ENCODE measurements around the gene CREG2.

The CREG2 gene

DNA sequence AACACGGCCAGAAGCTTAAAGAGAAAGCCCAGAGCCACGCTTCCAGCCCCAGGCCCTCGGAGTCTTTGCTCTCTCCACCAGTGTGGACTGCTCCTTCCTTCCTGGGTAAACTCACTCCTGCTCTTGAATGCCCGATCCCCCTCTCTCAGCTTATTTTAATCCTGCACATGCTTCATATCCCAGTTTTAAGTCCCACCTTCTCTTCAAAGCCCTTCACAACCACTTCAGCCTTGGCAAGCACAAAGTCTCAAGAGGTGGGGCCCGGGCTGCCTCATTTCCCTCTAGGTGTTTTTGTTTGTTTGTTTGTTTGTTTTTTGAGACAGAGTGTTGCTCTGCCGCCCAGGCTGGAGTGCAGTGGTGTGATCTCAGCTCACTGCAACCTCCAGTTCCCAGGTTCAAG, 21.6 kb upstream of the CREG2 start:
- FAIRE-seq, result no peak

DNA sequence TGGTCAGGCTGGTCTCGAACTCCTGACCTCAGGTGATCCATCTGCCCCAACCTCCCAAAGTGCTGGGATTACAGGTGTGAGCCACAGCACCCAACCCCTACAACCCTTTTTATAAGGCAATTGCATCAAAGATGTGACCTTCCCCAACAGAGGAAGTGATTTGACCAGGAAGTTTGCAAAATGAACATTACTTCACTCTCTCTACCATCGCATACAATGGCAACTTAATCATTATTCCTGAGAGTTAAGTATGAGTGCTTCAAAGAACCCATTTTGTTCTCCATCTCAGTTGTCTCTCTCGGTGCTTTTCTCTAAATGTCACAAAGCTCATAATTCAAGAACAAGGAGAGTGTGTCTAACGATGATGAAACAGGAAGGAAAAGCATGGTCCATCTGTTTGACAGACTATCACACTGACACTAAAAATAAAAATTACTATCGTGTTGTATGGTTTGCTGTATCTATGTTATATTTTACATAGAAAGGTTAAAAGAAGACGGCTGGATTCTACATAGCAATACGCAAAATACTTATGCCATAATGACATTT, 18.1 kb upstream of the CREG2 start:
- no peak for FAIRE-seq

DNA sequence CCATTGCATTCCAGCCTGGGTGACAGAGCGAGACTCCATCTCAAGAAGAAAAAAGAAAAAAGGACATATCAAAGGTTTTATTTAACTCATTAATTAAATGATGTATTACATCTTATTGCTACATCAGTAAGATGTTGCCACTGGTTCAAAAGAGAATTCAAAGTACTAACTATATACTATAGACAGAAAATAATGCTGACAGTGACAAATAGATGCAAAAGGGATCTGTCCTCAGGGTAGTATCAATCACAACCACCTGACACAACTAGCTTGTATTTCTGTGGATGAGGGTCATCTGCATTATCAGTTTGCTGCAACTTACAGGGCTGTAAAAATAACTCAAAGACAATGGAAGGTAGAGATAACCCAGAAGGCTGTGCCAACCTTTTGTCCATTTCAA, 16.4 kb upstream of the CREG2 start:
- FAIRE-seq, result no peak

DNA sequence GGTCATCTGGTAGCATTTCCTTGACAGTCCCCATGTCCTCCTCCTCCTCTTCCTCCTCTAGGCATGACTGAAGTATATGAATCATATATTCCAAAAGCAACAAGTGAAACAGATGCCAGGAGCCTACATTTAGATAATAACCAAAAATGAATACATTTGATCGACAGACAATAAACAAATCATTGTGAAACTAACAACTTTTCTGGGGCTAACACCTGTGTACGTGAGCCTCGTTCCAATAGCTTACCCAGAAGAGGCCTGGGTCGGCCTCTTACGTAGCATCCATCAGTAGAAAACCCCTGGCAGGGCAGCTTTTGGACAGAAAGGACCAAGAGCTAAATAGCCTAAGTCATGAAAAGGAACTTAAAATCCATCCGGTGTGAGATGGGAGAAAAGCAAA, 15.3 kb upstream of the CREG2 start:
- FAIRE-seq, result no peak

DNA sequence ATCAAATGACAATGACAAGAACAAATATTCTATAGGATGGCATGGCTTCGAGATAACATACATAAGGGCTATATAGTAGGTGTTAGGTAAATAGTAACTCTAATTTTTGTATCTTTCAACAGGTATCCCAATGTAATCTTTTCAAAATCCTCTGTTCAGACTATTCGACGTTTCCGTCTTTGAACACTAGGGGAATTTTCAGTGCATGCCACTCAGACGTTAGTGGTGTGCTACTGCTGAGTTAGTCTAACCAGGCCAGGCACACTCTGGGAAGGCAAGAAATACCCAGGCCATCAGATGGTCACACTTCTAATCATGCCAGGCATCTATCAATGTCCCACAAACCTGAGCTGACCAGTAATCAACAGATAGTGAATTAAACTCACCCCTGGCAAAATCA, 14.6 kb upstream of the CREG2 start:
- FAIRE-seq, result no peak

DNA sequence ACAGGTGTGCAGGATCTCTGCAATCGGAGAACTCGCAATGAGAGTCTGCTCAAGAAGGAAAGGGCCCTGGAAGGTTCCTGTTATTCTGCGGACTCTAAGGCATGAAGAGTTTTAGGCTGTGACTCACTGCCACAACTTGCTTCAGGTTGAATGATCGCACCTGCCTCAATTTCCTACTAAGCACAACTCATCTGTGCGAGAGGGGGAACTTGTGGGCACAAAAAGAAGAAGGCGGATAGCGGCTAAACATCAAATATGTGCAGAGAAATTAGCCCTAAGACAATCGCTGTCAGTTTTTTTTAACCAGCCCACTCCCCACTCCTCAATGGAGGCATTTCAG, 14.0 kb upstream of the CREG2 start:
- no peak for FAIRE-seq

DNA sequence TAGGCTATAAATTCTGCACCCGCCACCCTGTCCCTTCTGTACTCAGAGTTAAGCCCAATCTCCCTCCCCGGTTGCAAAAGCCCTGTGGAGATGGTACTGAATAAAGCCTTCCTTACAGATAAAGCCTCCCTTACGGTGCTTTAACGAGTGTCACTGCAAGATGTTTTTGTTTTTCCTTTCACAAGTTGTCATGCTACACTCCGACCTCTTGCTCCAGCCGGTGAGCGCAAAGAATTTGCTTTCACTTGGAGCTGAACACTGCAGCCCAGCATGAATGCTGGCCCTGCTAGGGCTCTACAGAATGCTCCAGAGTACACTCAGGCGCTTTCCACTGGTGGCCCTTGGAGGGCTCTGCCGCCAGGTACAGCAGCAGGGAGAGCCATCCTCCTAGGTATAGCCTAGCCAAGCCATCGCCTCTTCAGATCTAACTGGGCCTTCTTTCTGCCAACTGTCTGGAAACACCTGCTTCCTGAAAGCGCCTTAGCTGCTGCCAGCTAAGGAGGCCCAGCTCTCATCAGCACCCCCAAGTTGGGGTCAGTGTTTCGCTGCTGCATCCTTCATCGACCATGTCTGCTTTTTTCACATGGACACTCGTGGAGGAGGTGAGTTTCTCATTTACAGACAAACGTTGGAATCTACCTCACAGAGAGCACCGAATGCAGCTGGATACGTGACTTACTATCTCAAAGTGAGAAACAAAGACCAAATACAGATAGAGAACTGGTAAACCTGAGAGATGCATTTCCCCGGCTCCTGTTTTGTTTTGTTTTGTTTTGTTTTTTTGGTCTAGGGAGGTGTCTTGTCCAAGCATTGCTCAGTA, 13.4 kb upstream of the CREG2 start:
- no peak for FAIRE-seq

DNA sequence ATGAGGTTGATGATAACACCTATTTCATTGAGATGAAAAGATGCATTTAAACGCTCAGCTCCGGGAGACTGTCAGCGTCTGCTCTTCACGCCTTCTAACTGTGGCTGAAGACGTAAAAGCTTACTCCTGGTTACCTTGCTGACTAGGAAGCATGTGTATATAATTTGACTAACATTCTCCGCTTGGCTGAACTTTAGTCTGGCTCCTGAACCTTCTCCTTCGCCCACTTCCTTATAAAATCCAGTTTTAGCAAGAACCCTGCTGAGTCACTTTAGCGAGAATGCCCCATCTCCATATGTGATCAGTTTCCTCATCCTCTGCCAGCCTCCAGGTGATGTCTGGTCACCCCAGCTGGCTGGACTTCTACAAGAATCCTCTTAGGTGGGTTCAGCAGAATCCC, 12.7 kb upstream of the CREG2 start:
- no peak for FAIRE-seq

DNA sequence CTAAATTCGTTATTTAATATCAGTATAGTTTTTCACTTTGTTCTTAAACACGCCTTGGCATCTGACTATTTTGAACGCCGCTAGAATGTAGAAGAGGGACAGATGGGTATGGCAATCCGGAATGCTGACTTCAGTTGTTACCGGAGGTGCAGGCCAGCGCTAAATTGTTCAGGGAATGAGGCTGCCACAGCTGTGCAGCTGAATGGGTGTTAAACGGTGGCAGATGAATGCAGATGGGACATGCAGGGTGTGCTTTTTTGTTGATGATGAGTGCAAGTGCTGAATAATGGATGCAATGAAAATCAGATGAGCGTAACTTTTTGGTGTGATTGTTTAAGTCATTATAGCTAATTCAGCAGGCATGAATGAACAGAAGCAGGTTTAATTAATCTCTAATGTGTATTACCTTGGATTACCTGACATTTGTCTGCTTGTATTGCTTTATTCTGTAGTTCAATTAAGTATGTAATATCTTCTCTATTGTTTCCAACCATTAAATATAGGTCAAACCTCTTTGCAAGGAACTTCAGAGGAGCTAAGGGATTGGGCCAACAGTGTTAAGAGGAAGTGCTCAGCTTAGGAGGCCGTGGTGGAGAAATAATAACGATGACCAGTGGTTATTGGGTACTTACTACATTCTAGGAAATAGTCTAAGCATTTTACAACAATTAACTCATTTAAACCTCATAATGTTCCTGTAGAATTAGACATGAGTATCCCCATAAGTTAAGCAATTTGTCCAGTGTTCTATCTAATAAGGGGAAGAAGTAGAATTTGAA, 11.9 kb upstream of the CREG2 start:
- FAIRE-seq, result no peak

DNA sequence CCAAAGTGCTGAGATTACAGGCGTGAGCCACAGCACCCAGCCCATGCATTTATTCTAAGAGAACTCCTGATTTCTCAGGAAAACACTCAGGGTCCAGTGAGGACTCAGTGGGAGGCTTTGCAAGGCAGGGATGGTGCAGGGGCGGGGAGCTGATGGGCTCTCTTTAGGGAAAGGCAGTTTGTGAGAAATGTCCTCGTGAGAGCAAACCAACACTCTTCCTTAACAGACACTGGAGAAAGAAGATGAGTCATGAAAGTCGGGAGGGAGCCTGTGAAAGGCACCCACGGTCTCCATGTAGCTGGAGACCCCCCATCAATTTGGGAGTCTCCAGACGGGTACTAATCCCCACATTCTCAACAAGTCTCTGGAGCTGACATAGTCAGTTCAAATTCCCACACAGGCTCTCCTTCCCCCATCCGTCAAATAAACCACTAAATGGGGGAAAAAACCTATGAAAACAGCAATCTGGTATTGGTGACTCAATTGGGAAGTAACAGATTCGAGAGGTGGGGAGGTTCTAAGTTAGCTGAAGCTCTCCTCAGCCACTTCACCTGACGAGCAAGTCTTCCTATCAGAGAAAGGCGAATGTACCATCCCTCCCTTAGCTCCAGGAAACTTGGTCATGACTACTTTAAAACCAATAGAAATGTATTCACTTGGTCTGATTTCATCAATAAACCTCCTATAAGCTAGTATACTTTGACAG, 11.0 kb upstream of the CREG2 start:
- no peak for FAIRE-seq

DNA sequence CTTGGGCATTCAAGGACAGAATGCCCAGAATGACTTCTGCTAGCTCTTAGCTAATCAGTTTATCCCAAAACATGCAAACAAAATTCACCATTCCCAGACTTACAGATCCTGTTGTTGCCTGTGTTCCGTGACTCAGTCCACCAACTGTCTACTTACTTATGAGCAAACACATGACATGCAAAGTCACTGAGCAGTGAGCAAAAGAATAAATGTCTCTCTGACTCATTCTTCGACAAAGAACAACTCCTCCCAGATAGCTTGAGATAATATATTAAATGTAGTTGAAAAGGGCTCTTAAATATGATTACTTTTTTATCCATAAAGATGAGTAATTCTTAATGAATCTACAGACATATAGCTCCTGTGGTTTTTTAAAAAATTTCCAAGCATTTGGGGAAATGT, 9.0 kb upstream of the CREG2 start:
- FAIRE-seq, result no peak

DNA sequence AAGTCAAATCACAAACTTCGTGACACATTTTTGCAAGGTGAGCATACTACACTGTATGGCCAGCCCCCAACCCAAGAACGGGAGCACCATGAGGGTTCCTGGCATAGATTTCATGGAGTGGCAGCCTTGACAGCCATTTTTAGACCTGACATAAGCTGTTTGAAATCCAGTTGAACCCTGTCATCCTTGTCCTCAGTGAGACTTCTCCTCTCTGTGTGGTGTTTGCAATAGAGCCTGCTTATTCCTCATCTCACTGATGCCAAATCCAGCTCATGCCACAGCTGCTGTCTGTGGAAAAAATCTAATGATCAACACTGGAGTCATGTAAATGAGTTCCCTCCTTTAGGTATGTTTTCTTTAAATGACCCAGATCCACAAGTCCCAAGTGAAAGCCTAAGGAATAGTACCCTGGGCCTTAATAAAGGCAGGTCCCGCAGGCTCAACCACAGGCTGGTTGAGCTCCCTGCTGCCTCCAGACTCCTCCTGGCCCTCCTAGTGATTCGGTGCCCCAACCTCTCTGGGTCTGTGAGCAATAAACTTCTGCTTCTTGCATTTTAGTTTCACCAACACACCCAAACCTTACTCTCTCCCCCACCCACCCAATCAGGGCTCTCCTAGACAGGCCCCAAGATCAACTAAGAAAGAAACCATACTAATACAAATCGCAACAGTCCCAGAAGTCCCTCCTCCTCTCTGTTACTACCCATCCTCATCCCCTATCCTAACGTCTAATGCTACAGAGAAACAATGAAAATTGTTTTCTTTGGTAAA, 8.4 kb upstream of the CREG2 start:
- FAIRE-seq, result no peak

DNA sequence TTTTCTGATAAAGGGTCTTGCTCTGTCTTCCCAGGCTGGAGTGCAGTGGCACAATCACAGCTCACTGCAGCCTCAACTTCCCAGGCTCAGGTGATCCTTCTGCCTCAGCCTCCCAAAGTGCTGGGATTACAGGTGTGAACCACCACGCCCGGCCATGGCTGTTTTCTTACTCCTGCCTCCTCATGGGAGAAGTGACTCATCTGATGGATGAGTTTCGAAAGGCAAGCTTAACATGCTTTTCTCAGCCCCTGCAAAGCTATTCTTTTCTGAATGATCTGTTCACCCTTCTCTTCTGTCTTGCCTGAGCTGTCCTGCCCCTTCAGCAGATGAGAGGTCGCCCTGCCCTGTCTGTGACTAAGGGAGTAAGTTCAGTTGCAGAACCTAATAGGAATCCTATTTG, 929 bp upstream of the CREG2 start:
- no peak for FAIRE-seq

DNA sequence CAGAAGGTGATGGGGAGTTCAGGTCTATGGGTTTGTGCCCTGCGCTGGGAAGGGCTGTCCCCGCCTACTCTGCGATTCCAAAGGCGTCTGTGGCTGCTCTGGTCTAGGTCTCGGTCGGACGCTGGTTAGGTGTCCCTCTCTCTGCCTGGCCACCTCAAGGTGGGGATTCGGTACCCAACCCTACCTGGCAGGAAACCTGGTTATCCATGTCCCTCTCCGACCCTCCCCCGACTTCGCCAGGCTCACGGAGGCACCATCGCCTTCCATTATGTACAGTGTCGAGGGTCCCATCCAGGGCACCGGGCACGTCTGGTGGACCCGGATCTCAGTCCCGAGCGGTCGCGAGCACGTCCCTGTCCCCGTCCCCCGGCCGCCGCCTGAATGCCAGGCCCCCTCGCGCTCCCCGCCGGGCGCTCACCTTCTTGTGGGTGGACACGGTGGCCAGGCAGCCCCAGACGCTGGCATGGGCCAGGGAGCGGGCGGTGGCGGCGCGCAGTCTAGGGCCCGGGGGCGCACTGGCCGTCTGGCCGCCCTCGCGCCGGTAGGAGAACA, 628 bp downstream of the CREG2 start:
- FAIRE-seq, result no peak

DNA sequence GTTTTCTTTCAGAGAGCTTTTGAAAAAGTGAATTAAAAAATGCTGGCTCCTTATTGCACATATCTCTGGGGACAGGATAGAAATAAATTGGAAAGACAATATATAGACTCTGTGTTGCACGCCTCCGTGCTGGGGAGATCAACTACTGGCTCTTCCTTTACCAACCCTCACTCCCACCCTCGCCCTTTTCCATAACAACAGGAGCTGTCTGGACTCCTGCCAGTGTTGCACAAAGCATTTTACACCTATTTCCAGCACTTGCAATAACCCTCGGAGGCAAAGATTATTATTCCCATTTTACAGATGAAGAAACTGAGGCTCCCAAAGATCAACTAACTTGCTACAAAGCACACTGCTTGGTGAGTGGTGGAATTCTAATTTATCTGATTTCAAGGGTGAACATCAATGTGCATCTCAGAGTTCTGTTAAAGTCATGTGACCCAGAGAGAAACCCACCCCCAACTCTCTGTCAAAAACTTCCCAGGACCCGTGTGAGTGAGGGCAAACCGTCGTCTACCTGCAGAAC, 4.2 kb downstream of the CREG2 start:
- FAIRE-seq, result no peak

DNA sequence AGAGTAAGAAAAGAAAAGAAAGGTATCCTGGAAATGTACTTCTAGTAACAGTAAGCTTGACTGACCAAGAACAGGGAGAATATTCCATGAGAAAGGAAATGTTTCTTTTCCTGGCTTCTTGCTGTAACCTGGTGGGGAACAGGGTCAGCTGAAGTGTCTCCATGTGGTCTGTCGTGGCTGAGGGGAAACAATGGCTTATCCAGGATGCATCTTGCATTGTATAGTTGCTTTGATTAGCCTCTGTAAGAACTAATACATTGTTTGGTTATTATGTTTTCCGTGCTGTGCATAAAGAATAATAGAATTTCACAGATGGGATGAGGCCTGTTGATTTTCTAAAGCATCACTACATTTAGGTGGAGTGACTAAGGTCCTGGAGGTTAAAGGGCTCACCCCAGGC, 4.9 kb downstream of the CREG2 start:
- FAIRE-seq, result no peak

DNA sequence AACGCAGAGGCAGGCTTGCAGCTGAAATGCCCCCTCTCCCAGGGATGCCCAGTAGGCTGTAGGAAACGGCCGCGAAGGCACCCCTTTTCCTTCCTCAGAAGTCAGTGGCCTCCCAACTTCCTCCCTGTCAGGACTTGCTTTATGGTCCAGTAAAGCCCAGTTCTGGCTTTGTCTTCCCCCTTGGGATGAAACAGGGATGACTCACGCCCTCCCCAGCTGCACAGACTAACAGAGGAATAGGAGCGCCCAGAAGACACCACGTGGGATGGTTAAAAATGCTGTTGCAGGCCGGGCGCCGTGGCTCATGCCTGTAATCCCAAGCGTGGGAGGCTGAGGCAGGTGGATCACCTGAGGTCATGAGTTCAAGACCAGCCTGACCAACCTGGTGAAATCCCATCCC, 6.9 kb downstream of the CREG2 start:
- no peak for FAIRE-seq

DNA sequence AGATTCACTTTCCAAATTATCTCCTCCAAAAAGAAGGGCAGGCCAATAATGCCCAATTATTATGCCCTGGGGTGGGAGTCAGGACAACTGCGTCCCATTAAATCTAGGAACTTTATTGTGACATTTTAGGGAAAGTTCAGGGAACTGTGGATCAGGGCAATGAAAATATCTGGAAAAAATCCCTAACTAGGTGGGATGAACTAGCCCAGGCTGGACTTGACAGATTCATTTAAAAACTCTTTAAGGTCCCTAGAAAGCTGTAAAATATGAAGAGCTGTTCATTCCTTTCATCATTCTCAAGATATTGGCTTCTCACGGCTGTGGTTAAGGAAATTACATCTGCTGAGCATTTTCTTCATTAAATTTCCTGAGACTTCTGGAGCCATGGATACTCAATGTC, 8.2 kb downstream of the CREG2 start:
- FAIRE-seq, result no peak

DNA sequence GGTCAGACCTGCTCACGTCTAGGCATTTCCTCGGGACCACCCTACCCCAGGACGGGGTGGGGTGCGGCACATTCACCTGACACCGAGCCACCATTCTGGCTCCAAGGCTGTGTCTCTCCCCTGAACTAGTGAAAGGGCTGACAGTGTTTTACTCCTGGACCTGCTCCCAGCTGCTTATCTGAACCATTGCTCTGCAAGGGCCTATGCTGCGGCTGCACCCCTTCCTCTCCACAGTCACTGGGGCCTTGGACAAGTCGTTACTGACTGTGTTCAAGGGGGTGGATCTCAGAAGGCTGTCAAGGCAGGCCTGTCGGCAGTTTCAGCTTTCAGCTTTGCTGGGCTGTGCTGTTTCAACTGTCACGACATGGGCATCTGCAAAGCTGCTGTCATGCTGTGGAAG, 11.7 kb downstream of the CREG2 start:
- no peak for FAIRE-seq

DNA sequence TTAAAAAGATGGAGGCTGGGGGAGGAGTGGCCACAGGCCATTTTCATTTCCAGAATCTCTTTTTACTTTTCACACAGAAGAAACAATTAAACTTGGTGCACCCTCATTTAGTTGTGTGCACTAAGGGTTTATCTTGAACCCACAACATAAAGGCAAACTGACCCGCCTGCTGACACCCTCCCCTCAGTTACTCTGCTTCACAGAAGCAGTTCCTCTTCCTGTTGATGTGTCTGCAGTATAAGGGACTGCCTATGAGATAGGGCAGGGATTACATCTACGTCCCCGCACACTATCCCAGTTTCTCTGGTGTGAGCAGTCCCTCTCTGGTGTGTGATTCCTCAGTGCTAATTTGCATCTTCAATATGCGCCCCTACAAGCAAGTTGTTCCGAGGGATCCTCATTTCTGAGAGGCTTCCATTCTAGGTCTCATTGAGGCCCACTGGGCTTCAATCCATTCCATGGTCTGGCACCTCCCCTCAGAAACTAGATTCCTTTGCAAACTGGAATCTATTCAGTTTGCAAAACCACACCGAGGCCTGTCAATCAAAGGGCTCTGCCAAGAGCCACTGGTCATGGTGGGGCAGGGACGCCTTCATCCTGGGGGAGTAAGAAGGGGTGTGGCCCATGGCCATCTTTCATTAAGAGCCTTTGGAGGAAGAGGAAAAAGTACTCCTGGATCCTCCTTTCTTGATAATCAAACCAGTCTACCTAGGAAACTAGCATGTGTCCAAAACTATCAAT, 12.3 kb downstream of the CREG2 start:
- no peak for FAIRE-seq

DNA sequence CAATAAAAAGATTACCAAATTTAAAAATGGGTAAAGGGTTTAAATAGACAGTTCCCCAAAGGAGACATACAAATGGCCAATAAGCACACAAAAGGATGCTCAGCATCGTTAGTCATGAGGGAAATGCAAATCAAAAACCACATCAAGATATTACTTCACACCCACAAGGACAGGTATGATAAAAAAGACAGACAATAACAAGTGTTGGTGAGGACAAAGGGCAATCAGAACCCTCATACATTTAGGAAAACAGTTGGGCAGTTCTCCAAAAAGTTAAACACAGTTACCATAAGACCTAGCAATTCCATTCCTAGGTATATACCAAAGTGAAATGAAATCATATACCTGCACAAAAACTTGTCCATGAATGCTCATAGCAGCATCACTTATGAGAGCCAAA, 14.5 kb downstream of the CREG2 start:
- no peak for FAIRE-seq

DNA sequence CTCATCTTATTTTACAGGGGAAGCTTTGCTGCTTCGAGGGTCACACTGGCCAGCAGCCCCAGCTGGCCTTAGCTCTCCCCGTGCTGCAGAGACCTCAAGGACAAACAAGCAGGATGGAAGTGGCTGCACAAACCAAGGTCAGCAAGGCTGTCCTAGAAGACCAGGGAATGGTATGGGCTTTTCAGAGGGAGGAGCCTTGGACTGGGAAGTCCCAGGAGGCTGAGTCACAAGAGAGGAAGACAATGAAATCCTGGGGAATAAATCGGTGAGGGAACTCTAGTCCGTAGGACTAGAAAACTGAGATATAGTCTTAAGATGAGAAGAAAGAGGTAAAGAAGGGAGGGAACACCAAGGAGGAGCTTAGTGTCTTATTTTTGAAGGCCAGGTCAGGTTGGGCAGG, 15.7 kb downstream of the CREG2 start:
- FAIRE-seq, result no peak
